HepG2 (cell line): ENCODE data around the gene GUCA1A. TPM values are rescaled to one million over a fixed set of nuclear protein-coding genes. Genes with fewer than 3 reads are reported as not detected.
A peak's percentile ranks its signal among the peaks of the same experiment; 100 is the strongest.

Experiments
- CBX2 ChIP-seq, 2 experiments: fragments of 200-600 bp in 1 of 2; sonication (generic); formaldehyde crosslinking in 1 of 2; IDR thresholded peaks; 2 replicates each; pipeline versions ENCODE4 v1.7.0 to v1.8.1; 2018 to 2022; ENCODE audit warnings: low read depth in 2 of 2, low read length in 1 of 2, mild to moderate bottlenecking in 1 of 2, missing genetic modification reagents in 1 of 2
- CBX5 ChIP-seq: sonication (generic); formaldehyde crosslinking; IDR thresholded peaks from 2 replicates; pipeline ENCODE4 v1.4.0; 2020; ENCODE audit warnings: missing genetic modification reagents, borderline replicate concordance
- EHMT2 ChIP-seq: fragments of 200-600 bp; sonication (generic); IDR thresholded peaks from 2 replicates; pipeline ENCODE4 v1.7.0; 2017; ENCODE audit warnings: antibody characterized with exemption, low read depth, low read length, borderline replicate concordance
- GFI1 ChIP-seq: sonication (generic); formaldehyde crosslinking; IDR thresholded peaks from 2 replicates; pipeline ENCODE4 v1.5.0; 2020; ENCODE audit warnings: missing genetic modification reagents, mild to moderate bottlenecking, borderline replicate concordance
- MBD4 ChIP-seq: IDR thresholded peaks from 2 replicates; pipeline ENCODE4 v1.6.1; 2012; ENCODE audit warnings: low read length, inconsistent platforms, borderline replicate concordance
- MED13 ChIP-seq: sonication (generic); formaldehyde crosslinking; IDR thresholded peaks from 2 replicates; pipeline ENCODE4 v1.5.0; 2020; ENCODE audit warnings: missing genetic modification reagents
- NFRKB ChIP-seq: fragments of 450-650 bp; IDR thresholded peaks from 2 replicates; pipeline ENCODE4 v1.6.1; 2017
- NRL ChIP-seq: sonication (generic); formaldehyde crosslinking; IDR thresholded peaks from 2 replicates; pipeline ENCODE4 v1.5.0; 2020; ENCODE audit warnings: missing genetic modification reagents, mild to moderate bottlenecking, moderate library complexity, borderline replicate concordance
- TAF15 ChIP-seq: fragments of 200-400 bp; formaldehyde crosslinking; IDR thresholded peaks from one replicate; pipeline ENCODE4 v1.6.1; 2018; ENCODE audit warnings: mild to moderate bottlenecking, low read depth, low read length; ENCODE audit not compliant: poor library complexity, severe bottlenecking
- XRCC5 ChIP-seq: fragments of 200-400 bp; formaldehyde crosslinking; optimal IDR thresholded peaks from 2 replicates; pipeline ENCODE3; 2017; ENCODE audit warnings: mild to moderate bottlenecking, low read length
- ZNF232 ChIP-seq: sonication (generic); formaldehyde crosslinking; IDR thresholded peaks from 2 replicates; pipeline ENCODE4 v1.4.0; 2020; ENCODE audit warnings: missing genetic modification reagents, borderline replicate concordance
- ZNF292 ChIP-seq: sonication (generic); formaldehyde crosslinking; IDR thresholded peaks from 2 replicates; pipeline ENCODE4 v1.8.1; 2022; ENCODE audit warnings: mild to moderate bottlenecking, low read depth, missing genetic modification reagents, borderline replicate concordance
- ZNF552 ChIP-seq: sonication (generic); formaldehyde crosslinking; IDR thresholded peaks from 2 replicates; pipeline ENCODE4 v1.9.0; 2022; ENCODE audit warnings: missing genetic modification reagents, mild to moderate bottlenecking, borderline replicate concordance
- ZNF790 ChIP-seq: sonication (generic); formaldehyde crosslinking; IDR thresholded peaks from 2 replicates; pipeline ENCODE4 v1.8.0; 2022; ENCODE audit warnings: missing genetic modification reagents, mild to moderate bottlenecking, borderline replicate concordance
- polyA plus RNA-seq, 8 experiments: library from polyadenylated mRNA; depleted of rRNA in 3 of 8; stranded (reverse) in 7 of 8; unstranded in 1 of 8; fragments of >200 nt; fragmentation: Illumina TruSeq in 4 of 8; extraction: Trizol in 4 of 8; gene quantifications; 2 replicates each; pipeline versions ENCODE4 v1.2.1 to v1.2.3, GENCODE V29; 2011 to 2016; ENCODE audit warnings: low read depth in 4 of 8, missing spikeins in 1 of 8, mixed read lengths in 1 of 8; ENCODE audit not compliant: insufficient read depth in 1 of 8
- total RNA-seq, 5 experiments: library from RNA; depleted of rRNA; stranded (reverse); fragments of >200 nt; fragmentation: Illumina TruSeq; extraction: Trizol; gene quantifications; 2 replicates each; pipeline ENCODE4 v1.2.3, GENCODE V29; 2016; ENCODE audit warnings: low read depth in 1 of 5
- TF ChIP-seq, protein P1 (sequence below): sonication (generic); formaldehyde crosslinking; IDR thresholded peaks from 2 replicates; pipeline ENCODE4 v1.4.0; 2020; ENCODE audit warnings: mild to moderate bottlenecking, missing genetic modification reagents
- TF ChIP-seq, protein P2 (sequence below): sonication (generic); formaldehyde crosslinking; IDR thresholded peaks from 2 replicates; pipeline ENCODE4 v1.5.1; 2020; ENCODE audit warnings: mild to moderate bottlenecking, missing genetic modification reagents, borderline replicate concordance
- TF ChIP-seq, protein P3 (sequence below): sonication (generic); formaldehyde crosslinking; IDR thresholded peaks from 2 replicates; pipeline ENCODE4 v1.4.0; 2020; ENCODE audit warnings: missing genetic modification reagents, low read depth, mild to moderate bottlenecking, borderline replicate concordance
- TF ChIP-seq, protein P4 (sequence below): sonication (generic); formaldehyde crosslinking; IDR thresholded peaks from 2 replicates; pipeline ENCODE4 v1.5.0; 2020; ENCODE audit warnings: mild to moderate bottlenecking, missing genetic modification reagents, borderline replicate concordance

GUCA1A gene
- total and polyA plus RNA-seq, 2 of the 13 experiments (the other 11 are each of a cell fraction or from before 2014, with no cell fraction given): not detected

DNA sequence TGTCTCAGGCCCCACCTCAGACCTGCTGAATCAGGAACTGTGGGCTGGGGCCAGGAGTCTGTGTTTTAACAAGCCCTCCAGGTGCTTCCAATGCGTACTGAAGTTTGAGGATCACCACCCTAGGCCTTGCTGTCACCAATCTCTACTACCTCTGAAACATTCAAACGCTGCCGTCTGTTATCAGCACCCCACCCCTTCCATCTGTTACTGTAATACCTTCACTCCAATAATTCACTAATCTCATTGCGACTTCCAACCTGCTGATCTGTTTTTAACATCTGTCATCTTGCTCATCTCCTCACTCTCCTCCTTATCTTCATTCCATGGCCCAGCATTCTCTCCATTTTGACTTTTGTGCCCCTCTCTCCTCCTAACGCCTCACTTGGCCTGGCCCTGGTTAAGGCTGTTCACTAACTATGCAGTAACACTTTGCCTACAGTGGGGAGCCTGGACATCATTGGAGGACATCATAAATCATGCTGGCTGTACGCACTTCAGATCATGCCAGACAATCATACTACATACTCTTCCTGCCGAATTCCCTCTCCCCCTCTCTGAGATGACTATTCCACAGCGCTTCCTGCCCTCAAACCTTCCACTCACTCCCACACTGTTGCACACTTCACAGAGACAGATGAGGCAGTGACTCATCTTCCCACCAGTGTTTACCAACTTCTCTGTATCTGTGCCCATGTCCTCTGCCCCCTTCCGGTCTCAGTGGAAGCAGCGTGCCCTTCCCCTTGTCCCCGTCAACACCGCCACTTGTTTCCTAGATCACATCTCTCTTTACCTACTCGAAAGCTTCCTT lies 24.6 kb downstream of the GUCA1A start (continued):
- TF ChIP-seq, protein P1, sequence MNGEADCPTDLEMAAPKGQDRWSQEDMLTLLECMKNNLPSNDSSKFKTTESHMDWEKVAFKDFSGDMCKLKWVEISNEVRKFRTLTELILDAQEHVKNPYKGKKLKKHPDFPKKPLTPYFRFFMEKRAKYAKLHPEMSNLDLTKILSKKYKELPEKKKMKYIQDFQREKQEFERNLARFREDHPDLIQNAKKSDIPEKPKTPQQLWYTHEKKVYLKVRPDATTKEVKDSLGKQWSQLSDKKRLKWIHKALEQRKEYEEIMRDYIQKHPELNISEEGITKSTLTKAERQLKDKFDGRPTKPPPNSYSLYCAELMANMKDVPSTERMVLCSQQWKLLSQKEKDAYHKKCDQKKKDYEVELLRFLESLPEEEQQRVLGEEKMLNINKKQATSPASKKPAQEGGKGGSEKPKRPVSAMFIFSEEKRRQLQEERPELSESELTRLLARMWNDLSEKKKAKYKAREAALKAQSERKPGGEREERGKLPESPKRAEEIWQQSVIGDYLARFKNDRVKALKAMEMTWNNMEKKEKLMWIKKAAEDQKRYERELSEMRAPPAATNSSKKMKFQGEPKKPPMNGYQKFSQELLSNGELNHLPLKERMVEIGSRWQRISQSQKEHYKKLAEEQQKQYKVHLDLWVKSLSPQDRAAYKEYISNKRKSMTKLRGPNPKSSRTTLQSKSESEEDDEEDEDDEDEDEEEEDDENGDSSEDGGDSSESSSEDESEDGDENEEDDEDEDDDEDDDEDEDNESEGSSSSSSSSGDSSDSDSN (CRISPR knock-in tag): no peak
- TF ChIP-seq ZNF292 (CRISPR knock-in tag) (no peak; the same call in 1 of the 2 replicates), ZNF790 (CRISPR knock-in tag) (no peak), MBD4 (no peak), NFRKB (no peak), CBX2 (IDR thresholded peaks at IDR 0.05; ENCODE audit: low read depth, low read length) (no peak), CBX2 (CRISPR knock-in tag; IDR thresholded peaks at IDR 0.05; ENCODE audit: low read depth) (no peak), XRCC5 (peak; percentile 94), MED13 (CRISPR knock-in tag) (no peak), NRL (CRISPR knock-in tag) (no peak), EHMT2 (no peak), TAF15 (no peak), ZNF552 (CRISPR knock-in tag) (no peak), ZNF232 (CRISPR knock-in tag) (no peak), CBX5 (peak; percentile 57; the same call in 1 of the 2 replicates), GFI1 (CRISPR knock-in tag) (no peak)
- TF ChIP-seq, protein P2, sequence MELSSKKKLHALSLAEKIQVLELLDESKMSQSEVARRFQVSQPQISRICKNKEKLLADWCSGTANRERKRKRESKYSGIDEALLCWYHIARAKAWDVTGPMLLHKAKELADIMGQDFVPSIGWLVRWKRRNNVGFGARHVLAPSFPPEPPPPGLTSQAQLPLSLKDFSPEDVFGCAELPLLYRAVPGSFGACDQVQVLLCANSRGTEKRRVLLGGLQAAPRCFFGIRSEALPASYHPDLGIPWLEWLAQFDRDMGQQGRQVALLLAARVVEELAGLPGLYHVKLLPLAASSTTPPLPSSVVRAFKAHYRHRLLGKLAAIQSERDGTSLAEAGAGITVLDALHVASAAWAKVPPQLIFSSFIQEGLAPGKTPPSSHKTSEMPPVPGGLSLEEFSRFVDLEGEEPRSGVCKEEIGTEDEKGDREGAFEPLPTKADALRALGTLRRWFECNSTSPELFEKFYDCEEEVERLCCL (CRISPR knock-in tag): no peak
- TF ChIP-seq, protein P3, sequence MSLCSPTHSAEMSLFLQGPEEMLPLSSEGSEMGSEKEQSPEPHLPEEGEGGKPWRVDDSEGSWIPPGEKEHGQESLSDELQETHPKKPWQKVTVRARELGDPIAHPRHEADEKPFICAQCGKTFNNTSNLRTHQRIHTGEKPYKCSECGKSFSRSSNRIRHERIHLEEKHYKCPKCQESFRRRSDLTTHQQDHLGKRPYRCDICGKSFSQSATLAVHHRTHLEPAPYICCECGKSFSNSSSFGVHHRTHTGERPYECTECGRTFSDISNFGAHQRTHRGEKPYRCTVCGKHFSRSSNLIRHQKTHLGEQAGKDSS: no peak
- TF ChIP-seq, protein P4, sequence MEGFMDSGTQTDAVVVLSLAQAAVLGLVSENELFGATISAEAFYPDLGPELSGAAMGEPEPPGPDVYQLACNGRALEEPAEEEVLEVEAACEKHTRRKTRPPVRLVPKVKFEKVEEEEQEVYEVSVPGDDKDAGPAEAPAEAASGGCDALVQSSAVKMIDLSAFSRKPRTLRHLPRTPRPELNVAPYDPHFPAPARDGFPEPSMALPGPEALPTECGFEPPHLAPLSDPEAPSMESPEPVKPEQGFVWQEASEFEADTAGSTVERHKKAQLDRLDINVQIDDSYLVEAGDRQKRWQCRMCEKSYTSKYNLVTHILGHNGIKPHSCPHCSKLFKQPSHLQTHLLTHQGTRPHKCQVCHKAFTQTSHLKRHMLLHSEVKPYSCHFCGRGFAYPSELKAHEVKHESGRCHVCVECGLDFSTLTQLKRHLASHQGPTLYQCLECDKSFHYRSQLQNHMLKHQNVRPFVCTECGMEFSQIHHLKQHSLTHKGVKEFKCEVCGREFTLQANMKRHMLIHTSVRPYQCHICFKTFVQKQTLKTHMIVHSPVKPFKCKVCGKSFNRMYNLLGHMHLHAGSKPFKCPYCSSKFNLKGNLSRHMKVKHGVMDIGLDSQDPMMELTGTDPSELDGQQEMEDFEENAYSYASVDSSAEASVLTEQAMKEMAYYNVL (CRISPR knock-in tag): 0 out of 2 replicates have a peak, but pooled peaks have one; percentile 39
